GM21723 (cell line): Measurements from ENCODE around the gene ERI3.

Source experiments
- ATAC-seq: cut with Tn5 transposase; IDR thresholded peaks from one replicate; pipeline ENCODE4 v1.9.1; 2021; ENCODE audit warnings: mild to moderate bottlenecking, moderate library complexity; ENCODE audit not compliant: unreplicated experiment

The ERI3 gene

GRCh38 chr1:44351289-44351688 is 3.8 kb downstream of the ERI3 start:
- ATAC-seq = no peak

GRCh38 chr1:44348061-44348485 is 7.0 kb downstream of the ERI3 start:
- no peak for ATAC-seq

GRCh38 chr1:44347280-44347679 is 7.8 kb downstream of the ERI3 start:
- no peak for ATAC-seq

GRCh38 chr1:44346878-44347277 is 8.2 kb downstream of the ERI3 start:
- ATAC-seq = no peak

GRCh38 chr1:44346184-44346583 is 8.9 kb downstream of the ERI3 start:
- ATAC-seq = no peak

DNA sequence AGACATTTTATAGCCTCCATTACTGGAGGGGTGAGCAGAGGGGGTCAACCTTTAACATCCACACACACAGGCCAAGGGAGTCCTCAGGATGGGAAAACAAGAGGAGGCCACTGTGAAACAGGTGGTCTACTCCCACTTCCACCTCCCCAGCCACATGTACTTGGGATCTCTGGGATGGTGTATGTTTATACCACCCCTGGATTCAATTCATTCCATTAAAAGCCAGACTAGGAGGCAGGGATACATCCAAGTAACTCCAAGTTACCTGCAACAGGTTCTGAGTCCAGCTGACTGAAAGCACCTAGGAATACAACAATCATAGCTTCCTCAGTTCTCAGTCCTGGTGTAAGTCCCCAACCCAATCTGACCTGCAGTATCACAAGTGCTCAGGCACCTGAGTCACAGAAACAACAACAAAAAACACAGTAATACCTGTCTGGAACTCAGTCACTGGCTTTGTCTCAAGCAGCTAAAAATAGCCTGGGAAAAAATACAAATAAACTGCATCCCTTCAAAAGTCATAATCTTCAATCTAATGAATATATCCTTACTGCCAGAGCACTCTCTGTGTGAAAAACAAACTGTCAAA is 9.8 kb downstream of the ERI3 start:
- ATAC-seq = no peak

GRCh38 chr1:44339731-44340130 is 15.3 kb downstream of the ERI3 start:
- ATAC-seq = no peak

GRCh38 chr1:44338136-44338535 is 16.9 kb downstream of the ERI3 start:
- no peak for ATAC-seq

GRCh38 chr1:44336668-44337067 is 18.4 kb downstream of the ERI3 start:
- ATAC-seq = no peak

DNA sequence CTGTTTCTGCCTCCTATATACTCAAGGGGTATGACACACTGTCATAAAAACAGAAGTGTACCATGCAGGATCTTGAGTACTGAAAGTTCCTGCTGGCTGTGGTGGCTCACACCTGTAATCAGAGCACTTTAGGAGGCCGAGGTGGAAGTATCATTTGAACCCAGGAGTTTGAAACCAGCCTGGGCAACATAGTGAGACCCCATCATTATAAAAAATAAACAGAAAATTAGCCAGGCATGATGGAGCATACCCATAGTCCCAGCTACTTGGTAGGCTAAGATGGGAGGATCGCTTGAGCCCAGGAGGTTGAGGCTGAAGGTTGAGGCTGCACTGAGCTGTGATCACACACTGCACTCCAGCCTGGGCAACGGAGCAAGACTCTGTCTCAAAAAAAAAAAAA is 20.1 kb downstream of the ERI3 start:
- no peak for ATAC-seq

DNA sequence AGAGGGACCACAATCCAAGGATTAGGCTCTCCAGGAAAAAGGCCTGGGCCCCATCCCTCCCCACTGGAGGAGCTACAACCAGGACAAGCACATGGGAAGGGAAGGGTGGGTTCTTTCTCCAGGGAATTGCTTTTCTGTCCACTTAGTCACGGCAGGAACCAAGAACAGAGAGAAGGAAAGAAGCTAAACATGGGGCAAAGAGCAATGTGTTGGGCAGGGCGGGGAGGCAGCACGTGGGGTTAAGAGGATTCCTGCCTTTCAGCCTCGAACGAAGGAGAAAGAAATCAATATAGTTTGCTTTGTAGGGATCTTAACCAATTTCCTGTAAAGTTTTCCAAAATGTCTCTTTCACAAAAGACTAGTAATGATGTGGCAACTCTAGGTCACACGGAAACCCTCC is 21.7 kb downstream of the ERI3 start:
- ATAC-seq = no peak

GRCh38 chr1:44332505-44332904 is 22.6 kb downstream of the ERI3 start:
- no peak for ATAC-seq

DNA sequence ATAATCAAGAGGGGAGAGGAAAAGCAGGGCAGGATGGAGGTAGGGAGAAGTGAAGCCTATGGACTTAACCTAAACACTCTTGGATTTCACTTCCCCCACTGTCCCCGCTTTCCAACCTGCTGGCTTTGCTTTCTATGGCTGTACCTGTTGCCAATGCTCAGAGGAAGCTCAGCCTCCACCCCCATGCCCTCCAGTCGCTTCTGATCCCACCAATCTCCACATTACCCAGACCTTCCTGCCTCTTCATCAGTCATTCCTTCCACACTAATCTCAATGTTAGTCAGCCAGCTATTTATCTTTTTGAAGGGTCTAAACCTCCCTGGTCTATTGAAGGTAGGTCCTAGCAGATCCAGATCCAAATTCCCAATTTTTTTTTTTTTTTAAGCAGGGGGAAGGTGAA is 24.1 kb downstream of the ERI3 start:
- ATAC-seq = no peak

GRCh38 chr1:44328671-44329416 is 26.2 kb downstream of the ERI3 start:
- no peak for ATAC-seq

DNA sequence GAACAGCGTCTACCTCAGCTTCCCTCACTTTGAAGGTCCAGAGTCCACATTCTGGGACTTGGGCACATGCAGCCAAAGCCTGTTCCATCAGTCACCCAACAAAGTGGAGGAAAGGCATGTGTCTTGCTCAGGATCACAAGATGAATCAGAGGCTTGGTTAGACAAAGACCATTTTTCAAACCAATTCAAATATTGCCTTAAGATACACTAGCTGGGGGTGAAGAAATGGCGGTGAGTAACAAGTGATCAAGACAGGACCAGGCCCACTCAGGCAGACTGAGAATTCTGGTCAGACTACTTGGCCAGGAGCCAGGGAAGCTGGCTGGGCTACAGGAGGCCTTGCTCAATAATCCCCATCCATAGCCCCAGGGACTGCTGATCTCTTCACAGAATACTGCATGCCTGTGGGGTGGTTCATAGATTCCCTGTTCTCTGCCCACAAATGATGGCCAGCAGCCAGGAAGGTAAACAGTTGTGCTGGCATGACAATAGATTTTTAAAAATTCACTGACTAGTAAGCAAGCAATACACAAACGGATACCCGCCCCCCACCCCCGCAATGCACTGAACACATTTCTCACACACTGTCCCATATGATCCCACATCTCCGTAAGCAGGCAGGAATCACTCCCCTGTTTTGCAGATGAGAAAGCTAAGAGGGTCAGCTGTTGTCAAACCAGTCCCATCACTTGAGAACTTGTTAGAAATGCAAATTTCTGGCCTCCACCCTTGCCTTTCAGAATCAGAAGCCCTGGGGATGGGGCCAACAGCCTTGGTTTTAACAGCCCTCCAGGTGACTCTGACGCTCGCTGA is 27.2 kb downstream of the ERI3 start:
- ATAC-seq = no peak

DNA sequence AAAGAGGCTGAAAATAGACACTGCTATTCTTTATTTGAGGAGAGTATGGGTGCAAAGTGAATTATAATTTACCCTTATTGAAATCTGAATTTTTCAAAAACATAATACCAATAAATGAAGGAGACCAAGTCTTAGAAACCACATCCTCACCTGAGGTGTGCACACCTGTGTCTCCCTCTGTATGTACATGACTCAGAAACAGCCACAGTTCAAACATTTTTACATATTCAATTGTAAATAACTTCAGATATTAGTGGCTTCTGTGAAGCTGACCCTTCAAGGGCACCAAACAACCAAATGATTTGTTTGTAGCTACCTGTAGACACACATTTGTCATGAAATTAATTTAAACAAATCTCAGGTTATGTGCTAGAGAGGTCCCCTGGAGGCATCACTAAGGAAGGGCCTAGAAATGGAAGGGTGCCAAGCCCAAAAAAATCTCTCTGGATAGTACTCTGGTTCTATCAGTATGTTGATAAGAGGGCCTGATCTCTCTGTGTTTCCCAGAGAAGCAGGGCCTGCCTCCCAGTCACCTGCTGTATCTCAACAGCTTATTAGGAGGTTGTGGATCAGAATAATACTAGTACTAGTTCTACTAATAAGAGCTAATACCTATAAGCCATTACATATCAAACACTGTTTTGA is 28.1 kb downstream of the ERI3 start:
- no peak for ATAC-seq

- ATAC-seq = no peak
These were observed 28.9 kb downstream of the ERI3 start for GRCh38 chr1:44326024-44326701.

- ATAC-seq = no peak
These were observed 31.1 kb downstream of the ERI3 start for GRCh38 chr1:44323947-44324346.

DNA sequence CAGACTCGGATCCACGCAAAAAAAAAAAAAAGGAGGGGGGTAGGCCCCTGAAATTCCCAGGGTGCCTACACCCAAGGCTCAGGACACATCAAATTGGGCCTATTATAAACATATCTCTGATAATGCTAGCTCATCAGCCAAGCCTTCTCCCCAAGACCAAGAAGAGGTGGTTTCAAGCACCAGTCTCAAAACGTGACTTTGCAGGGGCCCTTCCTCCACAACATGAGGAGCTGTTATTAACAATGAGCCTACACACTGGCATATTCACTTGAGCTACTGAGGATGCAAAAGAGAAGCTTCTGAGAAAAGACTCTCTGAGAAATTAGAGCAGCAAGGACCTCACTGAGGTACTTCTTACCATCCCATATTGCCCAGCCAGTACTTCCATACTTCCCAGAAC is 32.7 kb downstream of the ERI3 start:
- no peak for ATAC-seq

DNA sequence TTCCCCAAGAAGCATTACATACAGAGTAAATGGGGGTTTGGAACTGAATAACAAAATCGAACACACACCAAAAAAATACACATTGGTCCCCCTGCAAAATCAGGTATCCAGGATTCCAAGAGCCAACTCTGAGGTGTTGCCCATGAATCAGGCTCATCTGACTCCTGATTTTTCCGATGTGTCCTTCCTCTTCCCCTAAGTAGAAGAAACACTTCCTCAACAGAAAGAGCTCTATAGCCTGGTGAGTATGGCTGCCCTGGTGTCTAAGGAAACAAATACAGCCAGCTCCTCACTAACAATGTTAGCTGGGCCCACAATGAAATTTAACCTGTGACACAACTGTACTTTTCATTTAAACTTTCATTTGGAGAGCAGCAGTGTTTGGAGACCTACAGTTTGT is 33.6 kb downstream of the ERI3 start:
- ATAC-seq = no peak
